SK-N-SH (cell line): ENCODE measurements around the gene SETD5. TPM values are rescaled to one million over a fixed set of nuclear protein-coding genes. Genes with fewer than 3 reads are reported as not detected.

Experiments
- CTCF ChIA-PET: fragments of 300-600, 350-600 bp; formaldehyde crosslinking; extraction: SDS; loops from one replicate; lab custom pipeline; 2021; lab: Yijun Ruan, JAX
- POLR2A ChIA-PET: fragments of 350-600 bp; sonication (Branson Sonifier 250); formaldehyde crosslinking; extraction: SDS; loops from one replicate; lab custom pipeline; 2020; ENCODE audit warnings: antibody characterized with exemption, inconsistent platforms; lab: Yijun Ruan, JAX
- DNase-seq: peaks from one replicate; pipeline ENCODE4 v3.0.0; 2012
- H2AFZ ChIP-seq: fragments of 200-600 bp; sonication (generic); 2 replicates; pipeline ENCODE4 v1.8.1; 2016; ENCODE audit warnings: antibody characterized with exemption, mild to moderate bottlenecking, low read depth
- H3F3A ChIP-seq: fragments of 200-600 bp; sonication (generic); replicated peaks from 2 replicates; pipeline ENCODE3; 2016; ENCODE audit warnings: antibody characterized with exemption, mild to moderate bottlenecking; ENCODE audit not compliant: insufficient read depth
- H3K27ac ChIP-seq, 2 experiments: fragments of 200-500 bp in 1 of 2; fragments of 200-600 bp in 1 of 2; sonication (Bioruptor generic) in 1 of 2; sonication (generic), shearing (Covaris generic) in 1 of 2; 2 replicates each; pipeline versions ENCODE4 v1.5.1 to v1.6.1; 2014 to 2016; ENCODE audit warnings: low read depth in 2 of 2, inconsistent platforms in 1 of 2, low read length in 1 of 2, mild to moderate bottlenecking in 1 of 2, mixed read lengths in 1 of 2
- H3K27me3 ChIP-seq: fragments of 200-600 bp; sonication (generic), shearing (Covaris generic); 2 replicates; pipeline ENCODE4 v1.6.1; 2016; ENCODE audit warnings: mixed run types; ENCODE audit not compliant: insufficient read depth
- H3K36me3 ChIP-seq, 2 experiments: fragments of 200-500 bp in 1 of 2; fragments of 200-600 bp in 1 of 2; sonication (Bioruptor generic) in 1 of 2; sonication (generic) in 1 of 2; replicated peaks in 1 of 2; 2 replicates each; pipeline versions ENCODE3 to v1.5.1; 2014 to 2016; ENCODE audit warnings: low read length in 1 of 2, mild to moderate bottlenecking in 1 of 2; ENCODE audit not compliant: insufficient read depth in 2 of 2, control insufficient read depth in 1 of 2
- H3K4me1 ChIP-seq, 2 experiments: fragments of 200-500 bp in 1 of 2; fragments of 200-600 bp in 1 of 2; sonication (Bioruptor generic) in 1 of 2; sonication (generic), shearing (Covaris generic) in 1 of 2; 2 replicates each; pipeline versions ENCODE4 v1.5.1 to v1.6.1; 2014 to 2016; ENCODE audit warnings: low read depth in 1 of 2, low read length in 1 of 2, mixed run types in 1 of 2; ENCODE audit not compliant: insufficient read depth in 2 of 2, control insufficient read depth in 1 of 2
- H3K4me2 ChIP-seq: fragments of 200-600 bp; sonication (generic), shearing (Covaris generic); 2 replicates; pipeline ENCODE4 v1.6.1; 2017; ENCODE audit warnings: mixed run types
- H3K4me3 ChIP-seq, 2 experiments: fragments of 200-500 bp in 1 of 2; fragments of 200-600 bp in 1 of 2; sonication (Bioruptor generic) in 1 of 2; sonication (generic), shearing (Covaris generic) in 1 of 2; 2 replicates each; pipeline versions ENCODE4 v1.5.1 to v1.8.1; 2014 to 2016; ENCODE audit warnings: low read depth in 2 of 2, inconsistent platforms in 1 of 2, low read length in 1 of 2, mild to moderate bottlenecking in 1 of 2, mixed read lengths in 1 of 2, moderate library complexity in 1 of 2
- H3K79me2 ChIP-seq: fragments of 200-600 bp; sonication (generic); 2 replicates; pipeline ENCODE4 v1.8.1; 2017; ENCODE audit warnings: mild to moderate bottlenecking; ENCODE audit not compliant: insufficient read depth
- H3K9ac ChIP-seq: fragments of 200-600 bp; sonication (generic); 2 replicates; pipeline ENCODE4 v1.6.1; 2017; ENCODE audit warnings: mixed run types
- H3K9me2 ChIP-seq: fragments of 200-600 bp; sonication (generic); 2 replicates; pipeline ENCODE4 v1.6.1; 2017; ENCODE audit warnings: mixed run types
- H3K9me3 ChIP-seq: fragments of 200-600 bp; sonication (generic); 2 replicates; pipeline ENCODE4 v1.6.1; 2017; ENCODE audit warnings: mixed run types, mild to moderate bottlenecking, moderate library complexity
- H4K20me1 ChIP-seq: fragments of 200-600 bp; sonication (generic); 2 replicates; pipeline ENCODE4 v1.6.1; 2017; ENCODE audit warnings: mild to moderate bottlenecking, mixed run types; ENCODE audit not compliant: insufficient read depth
- CHD2 ChIP-seq: fragments of 150-350 bp; IDR thresholded peaks from 2 replicates; pipeline ENCODE4 v1.6.1; 2018; ENCODE audit warnings: low read length; ENCODE audit not compliant: partially characterized antibody
- CTCF ChIP-seq: fragments of 200-600 bp; sonication (generic); IDR thresholded peaks from 2 replicates; pipeline ENCODE4 v1.6.1; 2017; ENCODE audit warnings: antibody characterized with exemption, mild to moderate bottlenecking, moderate library complexity
- ELF1 ChIP-seq: IDR thresholded peaks from 2 replicates; pipeline ENCODE4 v1.4.0; 2012
- EZH2phosphoT487 ChIP-seq: fragments of 200-600 bp; sonication (generic); IDR thresholded peaks from 2 replicates; pipeline ENCODE4 v1.6.1; 2017; ENCODE audit warnings: low read depth, mixed run types, mild to moderate bottlenecking, antibody characterized with exemption, moderate library complexity, borderline replicate concordance
- FOXM1 ChIP-seq: IDR thresholded peaks from 2 replicates; pipeline ENCODE4 v1.4.0; 2012; ENCODE audit warnings: low read depth, mild to moderate bottlenecking
- GABPA ChIP-seq: IDR thresholded peaks from 2 replicates; pipeline ENCODE4 v1.4.0; 2012; ENCODE audit warnings: low read depth, mild to moderate bottlenecking
- GATA2 ChIP-seq: sonication (generic); formaldehyde crosslinking; IDR thresholded peaks from 2 replicates; pipeline ENCODE4 v1.5.0; 2020; ENCODE audit warnings: mild to moderate bottlenecking, missing genetic modification reagents
- JUND ChIP-seq: IDR thresholded peaks from 2 replicates; pipeline ENCODE4 v1.4.0; 2012
- MAX ChIP-seq: IDR thresholded peaks from 2 replicates; pipeline ENCODE4 v1.4.0; 2012; ENCODE audit warnings: low read depth
- MXI1 ChIP-seq: IDR thresholded peaks from 2 replicates; pipeline ENCODE4 v1.6.1; 2012; ENCODE audit warnings: mild to moderate bottlenecking, low read depth, low read length, improper control_type of control experiment
- NFIC ChIP-seq: IDR thresholded peaks from 2 replicates; pipeline ENCODE4 v1.4.0; 2012; ENCODE audit warnings: borderline replicate concordance
- PBX3 ChIP-seq: IDR thresholded peaks from 2 replicates; pipeline ENCODE4; 2012
- REST ChIP-seq: IDR thresholded peaks from 2 replicates; pipeline ENCODE4 v1.6.1; 2012; ENCODE audit warnings: mild to moderate bottlenecking, low read depth, low read length, moderate library complexity
- RXRA ChIP-seq: IDR thresholded peaks from 2 replicates; pipeline ENCODE4 v1.4.0; 2012; ENCODE audit warnings: low read depth, mild to moderate bottlenecking, borderline replicate concordance
- SIN3A ChIP-seq: IDR thresholded peaks from 2 replicates; pipeline ENCODE4 v1.6.1; 2012; ENCODE audit warnings: low read depth, mild to moderate bottlenecking, low read length, moderate library complexity, borderline replicate concordance
- TAF1 ChIP-seq: IDR thresholded peaks from 2 replicates; pipeline ENCODE4 v1.6.1; 2012; ENCODE audit warnings: low read depth, mild to moderate bottlenecking, low read length, moderate library complexity, borderline replicate concordance
- USF1 ChIP-seq: IDR thresholded peaks from 2 replicates; pipeline ENCODE4 v1.4.0; 2012; ENCODE audit warnings: low read depth, borderline replicate concordance
- USF2 ChIP-seq: fragments of 150-350 bp; IDR thresholded peaks from 2 replicates; pipeline ENCODE4 v1.6.1; 2017; ENCODE audit warnings: antibody characterized with exemption, low read length, low read depth, borderline replicate concordance
- YY1 ChIP-seq: IDR thresholded peaks from 2 replicates; pipeline ENCODE4 v1.4.0; 2012; ENCODE audit warnings: low read depth, mild to moderate bottlenecking
- ZBTB33 ChIP-seq: IDR thresholded peaks from 2 replicates; pipeline ENCODE4 v1.4.0; 2012; ENCODE audit warnings: low read depth, borderline replicate concordance
- WGBS: methylation state at CpG from one replicate; pipeline ENCODE4 v1.1.6; 2017; ENCODE audit warnings: low lambda C conversion rate; 5-methylcytosine and 5-hydroxymethylcytosine counted together
- polyA plus RNA-seq, 3 experiments: library from polyadenylated mRNA; depleted of rRNA; stranded (reverse); fragments of >200 nt; gene quantifications; 2 replicates each; pipeline ENCODE4 v1.2.3, GENCODE V29; 2012

The SETD5 gene
- polyA plus RNA-seq, 1 of the 3 experiments (the other 2 are of a cell fraction), result 32.3 TPM

- H3F3A ChIP-seq, result no peaks in the 10 kb centered on the region
- H3K9me2 ChIP-seq, result no peaks in the 10 kb centered on the region
- H3K27ac ChIP-seq, result peak within 1 kb of the TSS; percentile 95 to 97
- H3K4me2 ChIP-seq, result peak within 1 kb of the TSS; percentile 76
- no peaks in the 10 kb centered on the region for H3K9me3 ChIP-seq
- 1% methylated on average over 43 of the region's 46 CpGs for WGBS
- H4K20me1 ChIP-seq, result no peaks in the 10 kb centered on the region
- CTCF ChIA-PET, result interaction anchor here (0.7 to 4.6 kb wide), 7 partner anchors 10 to 391 kb away, joined by 3 to 39 read pairs (median 5); no protein-coding TSS in a partner anchor
- peak within 1 kb of the TSS; percentile 75 for H3K9ac ChIP-seq
- no peaks in the 10 kb centered on the region for H3K27me3 ChIP-seq
- DNase-seq, result peak; percentile 87
- H3K4me1 ChIP-seq, result peaks cover 3 to 8% of the 10 kb centered on the region in 2 experiments; a peak in 3 of 4 replicates
- POLR2A ChIA-PET, result interaction anchor here (0.6 to 2.5 kb wide), 13 partner anchors 8 to 394 kb away, joined by 3 to 39 read pairs (median 3); partner anchors contain the start of genes OGG1 and SETD5
- peak within 1 kb of the TSS; percentile 64 to 71 for H3K4me3 ChIP-seq
- H2AFZ ChIP-seq, result peak within 1 kb of the TSS; percentile 77
- peaks cover 40% of the 10 kb centered on the region for H3K79me2 ChIP-seq
- peaks cover 22 to 29% of the 10 kb centered on the region in 2 experiments for H3K36me3 ChIP-seq
- TF ChIP-seq PBX3 (peak; percentile 18; the same call in 1 of the 2 replicates), MAX (peak; percentile 99), EZH2phosphoT487 (no peak), MXI1 (peak; percentile 88), FOXM1 (no peak), RXRA (peak; percentile 41; the same call in 1 of the 2 replicates), USF1 (peak; percentile 81), TAF1 (peak; percentile 79), SIN3A (peak; percentile 67; the same call in 1 of the 2 replicates), GABPA (peak; percentile 100), CTCF (no peak), REST (0 out of 2 replicates have a peak, but pooled peaks have one; percentile 50), JUND (no peak), CHD2 (peak; percentile 68), ELF1 (peak; percentile 78), YY1 (peak; percentile 81), ZBTB33 (peak; percentile 56; the same call in 1 of the 2 replicates), NFIC (no peak), GATA2 (CRISPR knock-in tag) (no peak), USF2 (0 out of 2 replicates have a peak, but pooled peaks have one; percentile 23)
Measured at GRCh38 chr3:9362731-9363530, 34.5 kb upstream of the SETD5 start, which contains the start of gene THUMPD3. Gene THUMPD3, plus strand, starts transcription at chr3:9363054. Its CDS starts 2,015 bp downstream, at chr3:9365069.
